K562 (cell line): ENCODE data around the gene SYNJ2. TPM values are rescaled to one million over a fixed set of nuclear protein-coding genes. Genes with fewer than 3 reads are reported as not detected.

Source experiments
- ATAC-seq: fragments of 200-7000 bp; cut with Tn5 transposase; 3 replicates; pipeline ENCODE4 v1.9.1; 2020; ENCODE audit warnings: moderate library complexity
- BruUV-seq: library from RNA; stranded (reverse); fragments of 400-500 nt; replicated peaks from 2 replicates; lab custom pipeline; 2021; lab: Mats Ljungman, UMichigan
- CTCF ChIA-PET: fragments of 300-600 bp; formaldehyde crosslinking; extraction: SDS; loops from one replicate; lab custom pipeline; 2021; ENCODE audit warnings: low intra/inter-chr PET ratio; lab: Yijun Ruan, JAX
- POLR2A ChIA-PET: fragments of 300-600, 350-650 bp; sonication (Branson Sonifier 250); formaldehyde crosslinking; extraction: SDS; loops from one replicate; lab custom pipeline; 2021; ENCODE audit warnings: antibody characterized with exemption, inconsistent platforms; lab: Yijun Ruan, JAX
- DNase-seq, 4 experiments: peaks; one replicate each; pipeline versions ENCODE4 v3.0.0 to v3.0.0-alpha.2; 2011 to 2018; ENCODE audit warnings: low spot score in 3 of 4, mixed read lengths in 3 of 4; ENCODE audit errors: extremely low read depth in 1 of 4
- FAIRE-seq: peaks from 2 replicates; lab custom pipeline; 2011; peaks lifted over from hg19 to GRCh38; lab: Jason Lieb, UNC
- H2AFZ ChIP-seq: 2 replicates; pipeline ENCODE4 v1.6.0; 2011; ENCODE audit warnings: low read depth, low read length, control low read depth, inconsistent platforms
- H3K27ac ChIP-seq: fragments of 200-600 bp; 3 replicates; pipeline ENCODE4 v1.8.0; 2011; ENCODE audit warnings: low read depth, mild to moderate bottlenecking, control low read depth, inconsistent platforms, low read length, moderate library complexity, mixed read lengths; ENCODE audit errors: extremely low read depth
- H3K27me3 ChIP-seq, 2 experiments: fragments of 300-600 bp in 1 of 2; 2 replicates in 1 of 2; 3 replicates in 1 of 2; pipeline versions ENCODE4 v1.6.0 to v1.8.0; 2011; ENCODE audit warnings: inconsistent platforms in 2 of 2, low read length in 2 of 2, mild to moderate bottlenecking in 1 of 2, mixed read lengths in 1 of 2, moderate library complexity in 1 of 2; ENCODE audit not compliant: control insufficient read depth in 2 of 2, insufficient read depth in 2 of 2
- H3K36me3 ChIP-seq: fragments of 300-600 bp; 3 replicates; pipeline ENCODE4 v1.8.0; 2011; ENCODE audit warnings: mild to moderate bottlenecking, low read length, inconsistent platforms; ENCODE audit not compliant: control insufficient read depth, insufficient read depth
- H3K4me1 ChIP-seq, 2 experiments: fragments of 200-600 bp in 1 of 2; replicated peaks in 1 of 2; 2 replicates in 1 of 2; 3 replicates in 1 of 2; pipeline versions ENCODE4 v1.5.1 to v1.8.0; 2011; ENCODE audit warnings: inconsistent platforms in 2 of 2, low read length in 2 of 2, mild to moderate bottlenecking in 1 of 2, mixed read lengths in 1 of 2, moderate library complexity in 1 of 2; ENCODE audit not compliant: control insufficient read depth in 2 of 2, insufficient read depth in 2 of 2
- H3K4me2 ChIP-seq: 2 replicates; pipeline ENCODE4 v1.6.1; 2011; ENCODE audit warnings: low read length, control low read depth, inconsistent platforms, mixed read lengths; ENCODE audit not compliant: insufficient read depth
- H3K4me3 ChIP-seq: fragments of 200-600 bp; sonication (generic), shearing (Covaris generic); 2 replicates; pipeline ENCODE4 v1.5.1; 2016; ENCODE audit warnings: control low read depth, inconsistent platforms
- H3K79me2 ChIP-seq: fragments of 200-600 bp; 3 replicates; pipeline ENCODE4 v1.8.0; 2011; ENCODE audit warnings: low read length, inconsistent platforms; ENCODE audit not compliant: control insufficient read depth, insufficient read depth
- H3K9ac ChIP-seq, 2 experiments: 2 replicates each; pipeline versions ENCODE4 v1.6.0 to v1.6.1; 2011; ENCODE audit warnings: low read depth in 2 of 2, low read length in 2 of 2, control low read depth in 1 of 2, inconsistent platforms in 1 of 2, mild to moderate bottlenecking in 1 of 2, mixed read lengths in 1 of 2; ENCODE audit not compliant: insufficient read depth in 1 of 2
- H3K9me1 ChIP-seq: one replicate; pipeline ENCODE4 v1.6.0; 2011; ENCODE audit warnings: inconsistent platforms, mild to moderate bottlenecking, low read length, moderate library complexity; ENCODE audit not compliant: control insufficient read depth, insufficient read depth
- H3K9me3 ChIP-seq: replicated peaks from 2 replicates; pipeline ENCODE4 v1.5.1; 2011; ENCODE audit warnings: low read depth, low read length, inconsistent platforms; ENCODE audit not compliant: control insufficient read depth, insufficient read depth
- H4K20me1 ChIP-seq: replicated peaks from 2 replicates; pipeline ENCODE4 v1.6.1; 2011; ENCODE audit warnings: low read length, inconsistent platforms, mixed read lengths; ENCODE audit not compliant: control insufficient read depth, insufficient read depth
- HLTF ChIP-seq: fragments of 450-650 bp; IDR thresholded peaks from 2 replicates; pipeline ENCODE4 v1.6.1; 2016
- HMGN3 ChIP-seq: IDR thresholded peaks from 2 replicates; pipeline ENCODE4 v1.6.1; 2011; ENCODE audit warnings: borderline replicate concordance, low read depth, mild to moderate bottlenecking, mixed read lengths, low read length; ENCODE audit not compliant: insufficient read length; ENCODE audit errors: extremely low read depth
- NR2C1 ChIP-seq, 2 experiments: fragments of 450-650 bp; IDR thresholded peaks; 2 replicates each; pipeline ENCODE4 v1.6.1; 2017; ENCODE audit warnings: mild to moderate bottlenecking in 2 of 2, antibody characterized with exemption in 1 of 2, inconsistent platforms in 1 of 2, missing compliant biosample characterization in 1 of 2, missing genetic modification characterization in 1 of 2
- ZBTB17 ChIP-seq: fragments of 450-650 bp; formaldehyde crosslinking; IDR thresholded peaks from 2 replicates; pipeline ENCODE4 v1.4.0; 2020; ENCODE audit warnings: mild to moderate bottlenecking
- ZNF41 ChIP-seq: fragments of 250-450 bp; sonication (Bioruptor Pico); conservative IDR thresholded peaks from 2 replicates; pipeline ENCODE4 v1.4.0; 2020; ENCODE audit warnings: mild to moderate bottlenecking
- WGBS: fragments of 100-300 bp; shearing (Covaris generic); methylation state at CpG from one replicate; pipeline ENCODE4 v1.1.6; 2016; ENCODE audit warnings: low coverage, mixed read lengths; ENCODE audit not compliant: insufficient coverage; ENCODE audit errors: missing lambda C conversion rate; 5-methylcytosine and 5-hydroxymethylcytosine counted together
- in situ Hi-C: fragments of 300-500 bp; cut with MboI; formaldehyde crosslinking; loops from 4 replicates; pipeline ENCODE4 v1.15.0; 2018; ENCODE audit warnings: inconsistent platforms, mixed read lengths
- intact Hi-C: fragments of 100-400 bp; cut with micrococcal nuclease; formaldehyde crosslinking; loops from 2 replicates; pipeline ENCODE4 v1.14.2; 2022
- polyA plus RNA-seq, 8 experiments: library from polyadenylated mRNA; depleted of rRNA in 4 of 8; stranded (reverse) in 5 of 8; unstranded in 3 of 8; fragments of >200 nt; fragmentation: Nextera tagmentation in 2 of 8; fragmentation: Illumina TruSeq in 1 of 8; extraction: Ambion mirVana in 2 of 8; extraction: Trizol in 1 of 8; gene quantifications; 2 replicates each; pipeline versions ENCODE4 v1.2.1 to v1.2.3, GENCODE V29; 2011 to 2014; ENCODE audit warnings: inconsistent platforms in 1 of 8, missing spikeins in 1 of 8
- total RNA-seq, 7 experiments: library from RNA; depleted of rRNA in 6 of 7; stranded (reverse); fragments of >200 nt in 6 of 7; fragmentation: Illumina TruSeq in 2 of 7; extraction: Trizol in 2 of 7; gene quantifications; 2 replicates each; pipeline versions ENCODE4 v1.2.1 to v1.2.3, GENCODE V29; 2011 to 2021; ENCODE audit warnings: low replicate concordance in 1 of 7
- TF ChIP-seq, protein P1 (sequence below): fragments of 450-650 bp; formaldehyde crosslinking; IDR thresholded peaks from 2 replicates; pipeline ENCODE4 v1.4.0; 2022; ENCODE audit warnings: missing genetic modification characterization

SYNJ2 gene
- total and polyA plus RNA-seq, 9 of the 15 experiments (the other 6 are each of a cell fraction or from before 2014, with no cell fraction given) = 3.0 to 27.7 (median 17.8) TPM

DNA sequence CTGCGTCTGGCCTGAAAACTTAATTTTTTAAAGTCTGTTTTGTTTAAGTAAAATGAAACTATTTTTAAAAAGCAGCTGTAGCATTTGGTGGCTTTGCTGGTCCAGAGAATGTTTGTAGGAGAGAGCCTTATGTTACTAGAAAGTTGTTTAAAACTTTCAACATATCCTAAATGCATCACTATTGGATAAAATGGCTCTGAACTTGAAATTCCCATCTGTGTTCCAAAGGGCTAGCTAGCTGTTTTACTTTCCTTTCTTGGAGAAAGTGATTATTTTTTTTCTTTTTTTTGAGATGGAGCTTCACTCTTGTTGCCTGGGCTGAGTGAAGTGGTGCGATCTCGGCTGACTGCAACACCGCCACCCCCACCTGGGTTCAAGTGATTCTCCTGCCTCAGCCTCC lies 2.5 kb downstream of the SYNJ2 start:
- H3K36me3 ChIP-seq = peaks cover 2% of the 10 kb centered on the region; the same call in 1 of the 3 replicates
- ATAC-seq (no peak), FAIRE-seq (no peak), DNase-seq (no peak)
- no TSS peak for BruUV-seq
- in situ Hi-C loops = no loop called here
- H3K27ac ChIP-seq = no peak overlapping the region
- TF ChIP-seq HMGN3 (no peak), ZNF41 (CRISPR knock-in tag) (no peak), HLTF (no peak)
- TF ChIP-seq, all 486 proteins: peak for 0
- peaks cover 24% of the 10 kb centered on the region; the same call in 1 of the 2 replicates for H4K20me1 ChIP-seq
- peaks cover 65% of the 10 kb centered on the region for H3K79me2 ChIP-seq
- H3K9ac ChIP-seq = no peak overlapping the region
- intact Hi-C loops = loop anchor here (5.0 to 10.0 kb wide), 2 partner anchors 148 to 221 kb away; no protein-coding TSS in a partner anchor
- POLR2A ChIA-PET = interaction anchor here (0.6 to 3.4 kb wide), 8 partner anchors 10 to 47 kb away, joined by 3 to 15 read pairs (median 4); no protein-coding TSS in a partner anchor
- WGBS = 89% methylated on average over 4 of the region's 4 CpGs
- no peak overlapping the region for H3K4me2 ChIP-seq
- H3K4me1 ChIP-seq = peaks cover 16 to 32% of the 10 kb centered on the region in 2 experiments
- peaks cover 6% of the 10 kb centered on the region for H3K9me1 ChIP-seq
- H3K27me3 ChIP-seq = no peaks in the 10 kb centered on the region
- H2AFZ ChIP-seq = no peak overlapping the region
- H3K9me3 ChIP-seq = no peaks in the 10 kb centered on the region
- H3K4me3 ChIP-seq = no peak overlapping the region
- CTCF ChIA-PET = no interaction called here

DNA sequence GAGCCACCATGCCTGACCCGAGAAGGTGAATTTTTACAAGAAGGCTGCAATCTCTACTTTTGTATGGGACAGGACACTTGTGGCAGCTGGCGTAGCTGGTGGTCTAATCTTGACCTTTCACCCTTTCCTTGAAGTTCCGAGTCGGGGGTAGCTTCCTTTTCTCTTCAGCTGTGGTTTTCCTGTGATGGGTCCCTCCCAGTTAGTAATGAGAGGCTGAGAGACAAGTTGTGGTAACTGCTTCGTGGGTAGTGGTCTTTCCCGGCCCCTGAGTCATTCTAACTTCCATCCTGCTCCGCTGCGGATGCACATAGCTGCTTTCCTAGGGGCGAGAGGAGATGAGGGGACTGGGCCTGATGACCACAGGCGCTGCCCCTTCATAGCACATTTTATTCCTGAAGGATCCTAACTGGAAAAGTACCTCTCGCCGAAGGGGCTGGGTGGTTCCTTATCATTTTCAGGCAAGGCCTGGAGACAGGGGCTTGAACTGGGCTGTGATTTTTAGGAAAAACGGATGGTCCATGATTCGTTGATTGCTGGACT lies 3.1 kb downstream of the SYNJ2 start:
- Histone ChIP-seq H4K20me1 (peaks cover 28% of the 10 kb centered on the region; the same call in 1 of the 2 replicates), H3K4me1 (peaks cover 22 to 33% of the 10 kb centered on the region in 2 experiments), H3K4me3 (no peak overlapping the region), H3K27me3 (no peaks in the 10 kb centered on the region), H3K9me1 (peaks cover 6% of the 10 kb centered on the region), H3K4me2 (no peak overlapping the region)
- CTCF ChIA-PET = interaction anchor here (0.6 kb wide), 1 partner anchor 187 kb away, joined by 3 read pairs; no protein-coding TSS in a partner anchor
- WGBS = 81% methylated on average over 14 of the region's 14 CpGs
- POLR2A ChIA-PET = interaction anchor here (0.6 to 3.4 kb wide), 4 partner anchors 9 to 37 kb away, joined by 3 to 15 read pairs (median 3); no protein-coding TSS in a partner anchor
- peak in 1 of 4 experiments; percentile 10 for DNase-seq
- no peak for FAIRE-seq
- TF ChIP-seq, protein P1, sequence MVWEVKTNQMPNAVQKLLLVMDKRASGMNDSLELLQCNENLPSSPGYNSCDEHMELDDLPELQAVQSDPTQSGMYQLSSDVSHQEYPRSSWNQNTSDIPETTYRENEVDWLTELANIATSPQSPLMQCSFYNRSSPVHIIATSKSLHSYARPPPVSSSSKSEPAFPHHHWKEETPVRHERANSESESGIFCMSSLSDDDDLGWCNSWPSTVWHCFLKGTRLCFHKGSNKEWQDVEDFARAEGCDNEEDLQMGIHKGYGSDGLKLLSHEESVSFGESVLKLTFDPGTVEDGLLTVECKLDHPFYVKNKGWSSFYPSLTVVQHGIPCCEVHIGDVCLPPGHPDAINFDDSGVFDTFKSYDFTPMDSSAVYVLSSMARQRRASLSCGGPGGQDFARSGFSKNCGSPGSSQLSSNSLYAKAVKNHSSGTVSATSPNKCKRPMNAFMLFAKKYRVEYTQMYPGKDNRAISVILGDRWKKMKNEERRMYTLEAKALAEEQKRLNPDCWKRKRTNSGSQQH (CRISPR knock-in tag) = no peak
- TF ChIP-seq NR2C1 (IDR thresholded peaks at IDR 0.05) = no peak
- peak; percentile 21; the same call in 1 of the 2 replicates for TF ChIP-seq NR2C1 (tag; IDR thresholded peaks at IDR 0.05)
- TF ChIP-seq ZBTB17 (CRISPR knock-in tag) = no peak
- TF ChIP-seq, all 486 proteins: peak for 1
- in situ Hi-C loops (no loop called here), intact Hi-C loops (loop anchor here (5.0 to 10.0 kb wide), 2 partner anchors 148 to 220 kb away; no protein-coding TSS in a partner anchor)
- peaks cover 70% of the 10 kb centered on the region for H3K79me2 ChIP-seq
- no peak for ATAC-seq
- BruUV-seq = no TSS peak
- no peak overlapping the region for H3K9ac ChIP-seq
- H3K36me3 ChIP-seq = peaks cover 2% of the 10 kb centered on the region; the same call in 1 of the 3 replicates
- H3K27ac ChIP-seq = no peak overlapping the region
- no peaks in the 10 kb centered on the region for H3K9me3 ChIP-seq
- H2AFZ ChIP-seq = no peak overlapping the region
